GM12891 (cell line): ENCODE measurements around the gene SCAF1.

Source experiments
- DNase-seq: peaks from one replicate; pipeline ENCODE4 v3.0.0; 2011; ENCODE audit warnings: low spot score; ENCODE audit not compliant: insufficient read length
- FAIRE-seq: peaks from 2 replicates; lab custom pipeline; 2011; peaks lifted over from hg19 to GRCh38; lab: Jason Lieb, UNC
- PAX5 ChIP-seq: IDR thresholded peaks from 2 replicates; pipeline ENCODE4 v1.6.1; 2011; ENCODE audit warnings: low read length, moderate library complexity, mild to moderate bottlenecking; ENCODE audit not compliant: insufficient read depth, severe bottlenecking
- POU2F2 ChIP-seq: IDR thresholded peaks from 2 replicates; pipeline ENCODE4 v1.6.1; 2011; ENCODE audit warnings: low read depth, mild to moderate bottlenecking, control low read depth, low read length, moderate library complexity
- SPI1 ChIP-seq: IDR thresholded peaks from 2 replicates; pipeline ENCODE4 v1.6.1; 2011; ENCODE audit warnings: low read depth, low read length, control low read depth

SCAF1 gene

DNA sequence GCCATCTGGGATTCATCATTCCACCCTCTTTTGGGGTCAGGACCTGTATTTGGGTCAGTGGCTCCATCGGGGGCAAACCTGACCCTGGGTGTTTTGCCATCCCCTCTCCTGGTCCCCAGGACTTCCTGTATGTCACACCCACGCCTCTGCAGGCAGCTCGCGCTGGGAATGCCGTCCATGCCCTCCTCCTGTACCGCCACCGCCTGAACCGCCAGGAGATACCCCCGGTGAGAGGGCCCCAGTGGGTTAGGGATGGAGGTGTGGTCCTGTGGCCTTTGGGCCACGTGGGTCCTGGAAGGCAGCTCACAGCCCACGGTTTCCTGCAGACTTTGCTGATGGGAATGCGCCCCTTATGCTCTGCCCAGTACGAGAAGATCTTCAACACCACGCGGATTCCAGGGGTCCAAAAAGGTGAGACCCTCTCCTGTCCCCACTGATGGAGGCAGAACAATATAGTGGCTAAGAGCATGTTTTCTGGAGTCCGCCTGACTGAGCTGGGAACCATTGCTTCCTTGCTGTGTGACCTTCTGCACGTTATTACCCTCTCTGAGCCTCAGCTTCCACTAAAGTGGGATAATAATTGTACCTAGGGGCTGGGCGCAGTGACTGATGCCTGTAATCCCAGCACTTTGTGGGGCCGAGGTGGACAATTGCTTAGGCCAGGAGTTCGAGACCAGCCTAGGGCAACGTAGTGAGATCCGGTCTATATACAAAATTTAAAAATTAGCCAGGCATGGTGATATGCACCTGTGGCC lies 63.1 kb downstream of the SCAF1 start:
- DNase-seq (no peak), FAIRE-seq (no peak)
- TF ChIP-seq POU2F2: no peak

DNA sequence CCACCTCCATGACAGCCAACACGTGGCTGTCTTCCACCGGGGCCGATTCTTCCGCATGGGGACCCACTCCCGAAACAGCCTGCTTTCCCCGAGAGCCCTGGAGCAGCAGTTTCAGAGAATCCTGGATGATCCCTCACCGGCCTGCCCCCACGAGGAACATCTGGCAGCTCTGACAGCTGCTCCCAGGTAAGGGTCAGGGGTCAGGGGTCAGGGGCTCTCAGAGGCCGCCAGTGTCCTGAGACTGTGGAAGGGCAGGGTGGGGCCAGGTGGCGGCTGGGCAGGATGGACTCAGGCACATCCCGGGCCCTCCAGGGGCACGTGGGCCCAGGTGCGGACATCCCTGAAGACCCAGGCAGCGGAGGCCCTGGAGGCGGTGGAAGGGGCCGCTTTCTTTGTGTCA lies 63.9 kb downstream of the SCAF1 start:
- TF ChIP-seq PAX5: no peak
- TF ChIP-seq SPI1: no peak
- FAIRE-seq (no peak), DNase-seq (no peak)
